ENCODE data around the gene TSPAN18. TPM values are rescaled to one million over a fixed set of nuclear protein-coding genes. Genes with fewer than 3 reads are reported as not detected.
A peak's percentile ranks its signal among the peaks of the same experiment; 100 is the strongest.

TSPAN18 gene
- total RNA-seq, 1 donor from 2014 or later: 94.6 TPM

- no peak for DNase-seq
- intact Hi-C loops (cut with micrococcal nuclease): no loop called here
Observed at GRCh38 chr11:44770401-44770800, 43.6 kb downstream of the TSPAN18 start.

GRCh38 chr11:44771252-44771734 lies 44.5 kb downstream of the TSPAN18 start:
- intact Hi-C loops (cut with micrococcal nuclease): no loop called here
- no peak for DNase-seq
- no peak for ATAC-seq

More at GRCh38 chr11:44770401-44770800, 43.6 kb downstream of the TSPAN18 start:
- ATAC-seq: no peak

GRCh38 chr11:44771841-44772240 lies 45.1 kb downstream of the TSPAN18 start:
- no peak for ATAC-seq
- no peak for DNase-seq
- intact Hi-C loops (cut with micrococcal nuclease): no loop called here

- no peak for DNase-seq
- intact Hi-C loops (cut with micrococcal nuclease): no loop called here
- ATAC-seq: peak; percentile 4
Observed at GRCh38 chr11:44773351-44773965, 46.7 kb downstream of the TSPAN18 start.

- ATAC-seq (peak; percentile 93), DNase-seq (peak; percentile 90)
- intact Hi-C loops (cut with micrococcal nuclease): no loop called here
Observed at GRCh38 chr11:44774108-44774507, 47.3 kb downstream of the TSPAN18 start.

GRCh38 chr11:44774731-44775130 lies 48.0 kb downstream of the TSPAN18 start:
- ATAC-seq (peak; percentile 1), DNase-seq (no peak)
- intact Hi-C loops (cut with micrococcal nuclease): no loop called here

- intact Hi-C loops (cut with micrococcal nuclease): no loop called here
- ATAC-seq: peak; percentile 50
- DNase-seq: peak; percentile 56
Observed at GRCh38 chr11:44775366-44775984, 48.7 kb downstream of the TSPAN18 start.

- intact Hi-C loops (cut with micrococcal nuclease): no loop called here
- DNase-seq (peak; percentile 47), ATAC-seq (no peak)
Observed at GRCh38 chr11:44775985-44776446, 49.3 kb downstream of the TSPAN18 start.

GRCh38 chr11:44776551-44777208 lies 49.9 kb downstream of the TSPAN18 start:
- no peak for DNase-seq
- intact Hi-C loops (cut with micrococcal nuclease): no loop called here
- no peak for ATAC-seq

- DNase-seq (no peak), ATAC-seq (no peak)
- intact Hi-C loops (cut with micrococcal nuclease): no loop called here
Observed at GRCh38 chr11:44777209-44778194, 50.7 kb downstream of the TSPAN18 start.

- intact Hi-C loops (cut with micrococcal nuclease): no loop called here
- DNase-seq (no peak), ATAC-seq (no peak)
Observed at GRCh38 chr11:44778195-44779100, 51.7 kb downstream of the TSPAN18 start.

GRCh38 chr11:44779736-44780520 lies 53.2 kb downstream of the TSPAN18 start:
- no peak for ATAC-seq
- no peak for DNase-seq

GRCh38 chr11:44780940-44781631 lies 54.3 kb downstream of the TSPAN18 start:
- intact Hi-C loops (cut with micrococcal nuclease): no loop called here
- peak; percentile 74 for DNase-seq
- peak; percentile 86 for ATAC-seq

More at GRCh38 chr11:44779736-44780520, 53.2 kb downstream of the TSPAN18 start:
- intact Hi-C loops (cut with micrococcal nuclease): no loop called here

- ATAC-seq (peak; percentile 66), DNase-seq (no peak)
- intact Hi-C loops (cut with micrococcal nuclease): no loop called here
Observed at GRCh38 chr11:44781655-44782054, 54.9 kb downstream of the TSPAN18 start.

GRCh38 chr11:44782478-44782877 lies 55.7 kb downstream of the TSPAN18 start:
- ATAC-seq (no peak), DNase-seq (no peak)
- intact Hi-C loops (cut with micrococcal nuclease): no loop called here

- intact Hi-C loops (cut with micrococcal nuclease): no loop called here
- no peak for ATAC-seq
Observed at GRCh38 chr11:44784436-44784760, 57.6 kb downstream of the TSPAN18 start.

GRCh38 chr11:44784851-44785250 lies 58.1 kb downstream of the TSPAN18 start:
- ATAC-seq: no peak
- DNase-seq: no peak

More at GRCh38 chr11:44784436-44784760, 57.6 kb downstream of the TSPAN18 start:
- DNase-seq: no peak

More at GRCh38 chr11:44784851-44785250, 58.1 kb downstream of the TSPAN18 start:
- intact Hi-C loops (cut with micrococcal nuclease): no loop called here

Measured in left ventricle myocardium superior (tissue), 1 donor.